Endodermal cell (in vitro differentiated cells): ENCODE measurements around the gene RELCH. TPM values are rescaled to one million over a fixed set of nuclear protein-coding genes. Genes with fewer than 3 reads are reported as not detected.

Experiments used
- DNase-seq: peaks from one replicate; pipeline ENCODE4 v3.0.0-alpha.2; 2017
- H3K27ac ChIP-seq: 2 replicates; pipeline ENCODE4 v1.5.1; 2013; ENCODE audit warnings: mild to moderate bottlenecking, low read depth, low read length, moderate library complexity
- H3K27me3 ChIP-seq: 2 replicates; pipeline ENCODE4 v1.6.1; 2013; ENCODE audit warnings: mild to moderate bottlenecking, low read length, moderate library complexity; ENCODE audit not compliant: insufficient read depth, control insufficient read depth, poor library complexity, severe bottlenecking
- H3K36me3 ChIP-seq: 2 replicates; pipeline ENCODE4 v1.7.0; 2013; ENCODE audit warnings: mild to moderate bottlenecking, low read length, moderate library complexity; ENCODE audit not compliant: control insufficient read depth, insufficient read depth
- H3K4me1 ChIP-seq: one replicate; pipeline ENCODE4 v1.7.0; 2013; ENCODE audit warnings: low read length; ENCODE audit not compliant: control insufficient read depth, insufficient read depth
- H3K4me3 ChIP-seq: 2 replicates; pipeline ENCODE4 v1.5.1; 2013; ENCODE audit warnings: mild to moderate bottlenecking, low read length, moderate library complexity
- H3K9ac ChIP-seq: 2 replicates; pipeline ENCODE4 v1.6.1; 2013; ENCODE audit warnings: mild to moderate bottlenecking, low read length, moderate library complexity; ENCODE audit not compliant: poor library complexity, severe bottlenecking; ENCODE audit errors: extremely low read depth
- H3K9me3 ChIP-seq: 2 replicates; pipeline ENCODE4 v1.6.1; 2013; ENCODE audit warnings: mild to moderate bottlenecking, low read length, moderate library complexity; ENCODE audit not compliant: control insufficient read depth
- H3K27ac Mint-ChIP-seq: 2 replicates; pipeline ENCODE4 v1.8.0; 2020; ENCODE audit warnings: mixed read lengths
- H3K27me3 Mint-ChIP-seq: 2 replicates; pipeline ENCODE4 v1.8.0; 2021; ENCODE audit warnings: mild to moderate bottlenecking, mixed read lengths; ENCODE audit not compliant: insufficient read depth
- H3K36me3 Mint-ChIP-seq: 2 replicates; pipeline ENCODE4 v1.8.0; 2020; ENCODE audit warnings: low read depth, mixed read lengths
- H3K4me1 Mint-ChIP-seq: 2 replicates; pipeline ENCODE4 v1.8.0; 2020; ENCODE audit warnings: mixed read lengths
- H3K4me3 Mint-ChIP-seq: 2 replicates; pipeline ENCODE4 v1.8.0; 2020; ENCODE audit warnings: mild to moderate bottlenecking, moderate library complexity, mixed read lengths
- H3K9me3 Mint-ChIP-seq: 2 replicates; pipeline ENCODE4 v1.8.0; 2020; ENCODE audit warnings: mild to moderate bottlenecking, mixed read lengths
- CTCF ChIP-seq: fragments of 200-600 bp; sonication (generic); conservative IDR thresholded peaks from 2 replicates; pipeline ENCODE4 v1.5.0; 2021; ENCODE audit warnings: antibody characterized with exemption, mild to moderate bottlenecking
- WGBS, 2 experiments: methylation state at CpG; one replicate each; pipeline versions ENCODE4 v1.1.5 to v1.1.7; 2013; ENCODE audit warnings: missing lambda C conversion rate in 2 of 2, mixed read lengths in 1 of 2; ENCODE audit not compliant: insufficient coverage in 1 of 2, insufficient read length in 1 of 2; 5-methylcytosine and 5-hydroxymethylcytosine counted together
- total RNA-seq, 2 donors: library from RNA; stranded (reverse); fragmentation: NEBNext Ultra II Directional in 1 of 2; extraction: Animal tissue kit (Norgen Biotek cat#: 25700) in 1 of 2; gene quantifications; 2 replicates in 1 of 2; 3 replicates in 1 of 2; pipeline ENCODE4 v1.2.1, GENCODE V29; 2021

RELCH gene
- total RNA-seq, 2 donors from 2014 or later: 29.4 to 32.0 TPM

GRCh38 chr18:62347089-62347506 is 160.0 kb downstream of the RELCH start:
- peaks cover 9% of the 10 kb centered on the region for H3K4me1 Mint-ChIP-seq
- H3K4me3 ChIP-seq: no peak overlapping the region

GRCh38 chr18:62348474-62348873 is 161.4 kb downstream of the RELCH start:
- Histone ChIP-seq H3K36me3 (peaks cover 14% of the 10 kb centered on the region), H3K27me3 (no peaks in the 10 kb centered on the region), H3K27ac (no peak overlapping the region), H3K9ac (no peak overlapping the region), H3K9me3 (no peaks in the 10 kb centered on the region), H3K4me3 (no peak overlapping the region), H3K4me1 (no peaks in the 10 kb centered on the region)
- H3K36me3 Mint-ChIP-seq: peaks cover 12% of the 10 kb centered on the region
- 58 to 85% methylated on average over 2 to 4 of the region's 4 CpGs for WGBS, 2 experiments
- DNase-seq: no peak
- no peaks in the 10 kb centered on the region for H3K27me3 Mint-ChIP-seq
- TF ChIP-seq CTCF: no peak
- H3K9me3 Mint-ChIP-seq: no peaks in the 10 kb centered on the region
- no peak overlapping the region for H3K4me3 Mint-ChIP-seq
- peaks cover 9% of the 10 kb centered on the region for H3K4me1 Mint-ChIP-seq
- H3K27ac Mint-ChIP-seq: no peak overlapping the region

More at GRCh38 chr18:62347089-62347506, 160.0 kb downstream of the RELCH start:
- Histone ChIP-seq H3K27ac (no peak overlapping the region), H3K4me1 (no peaks in the 10 kb centered on the region), H3K9ac (no peak overlapping the region), H3K27me3 (no peaks in the 10 kb centered on the region), H3K9me3 (no peaks in the 10 kb centered on the region), H3K36me3 (peaks cover 8% of the 10 kb centered on the region)
- Mint-ChIP-seq H3K4me3 (no peak overlapping the region), H3K27ac (peak overlapping the region; percentile 31), H3K9me3 (no peaks in the 10 kb centered on the region), H3K36me3 (peaks cover 10% of the 10 kb centered on the region), H3K27me3 (no peaks in the 10 kb centered on the region)
- DNase-seq: no peak
- 40 to 52% methylated on average over 6 of the region's 6 CpGs for WGBS, 2 experiments
- TF ChIP-seq CTCF: no peak

GRCh38 chr18:62353170-62353569 is 166.1 kb downstream of the RELCH start:
- Histone ChIP-seq H3K27ac (no peak overlapping the region), H3K9ac (no peak overlapping the region), H3K4me1 (no peaks in the 10 kb centered on the region), H3K36me3 (peaks cover 32% of the 10 kb centered on the region), H3K27me3 (no peaks in the 10 kb centered on the region), H3K4me3 (no peak overlapping the region), H3K9me3 (no peaks in the 10 kb centered on the region)
- H3K27me3 Mint-ChIP-seq: no peaks in the 10 kb centered on the region
- no peak overlapping the region for H3K27ac Mint-ChIP-seq
- no peak overlapping the region for H3K4me3 Mint-ChIP-seq
- H3K4me1 Mint-ChIP-seq: peaks cover 7% of the 10 kb centered on the region
- WGBS, 2 experiments: 89% methylated on average over 7 of the region's 7 CpGs
- no peaks in the 10 kb centered on the region for H3K9me3 Mint-ChIP-seq
- H3K36me3 Mint-ChIP-seq: peaks cover 22% of the 10 kb centered on the region
- TF ChIP-seq CTCF: no peak
- no peak for DNase-seq
